ENCODE results near the gene NR6A1.

DNA sequence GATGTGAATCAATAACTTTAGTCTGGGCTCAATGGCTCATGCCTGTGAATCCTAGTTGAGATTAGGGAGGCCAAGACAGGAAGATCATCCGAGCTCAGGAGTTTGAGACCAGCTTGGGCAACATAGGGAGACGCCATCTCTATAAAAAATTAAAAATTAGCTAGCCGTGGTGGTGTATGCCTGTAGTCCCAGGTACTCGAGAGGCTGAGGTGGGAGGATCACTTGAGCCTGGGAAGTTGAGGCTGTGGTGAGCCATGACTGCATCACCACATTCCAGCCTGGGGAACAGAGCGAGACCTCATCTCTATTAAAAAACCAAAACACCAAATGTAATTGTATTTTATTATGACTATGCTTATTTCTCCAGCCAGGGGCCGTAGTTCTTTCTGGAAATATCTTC is 194.4 kb downstream of the NR6A1 start:
- TF ChIP-seq EZH2phosphoT487 (IDR thresholded peaks at IDR 0.05; ENCODE audit: insufficient read depth, low read depth) (no peak), EZH2 (IDR thresholded peaks at IDR 0.05; ENCODE audit: insufficient read depth, poor library complexity, severe bottlenecking) (no peak)
